ENCODE results near the gene CTXN1.
A peak's percentile ranks its signal among the peaks of the same experiment; 100 is the strongest.
"Not testable (repeated sequence)": the region's sequence is repeated elsewhere in the genome, so short reads cannot be mapped to it uniquely, and the experiment has no call there.

The CTXN1 gene

GRCh38 chr19:7930765-7931164 lies 4.8 kb upstream of the CTXN1 start:
- TF ChIP-seq ZNF544 (tag by site-specific recombination; IDR thresholded peaks at IDR 0.05) (no peak), KLF8 (tag by site-specific recombination; IDR thresholded peaks at IDR 0.05) (no peak), ZNF324 (tag by site-specific recombination; IDR thresholded peaks at IDR 0.05) (no peak), ZNF548 (tag by site-specific recombination; IDR thresholded peaks at IDR 0.05) (no peak), ZNF132 (tag by site-specific recombination; IDR thresholded peaks at IDR 0.05; ENCODE audit: borderline replicate concordance) (no peak), ZNF664 (tag by site-specific recombination; IDR thresholded peaks at IDR 0.05) (no peak), FEZF1 (tag by site-specific recombination; IDR thresholded peaks at IDR 0.05) (no peak), SCRT2 (tag by site-specific recombination; IDR thresholded peaks at IDR 0.05) (no peak), ZNF112 (tag by site-specific recombination; IDR thresholded peaks at IDR 0.05) (no peak), ZNF350 (tag by site-specific recombination; IDR thresholded peaks at IDR 0.05) (no peak), ELK4 (IDR thresholded peaks at IDR 0.05; ENCODE audit: borderline replicate concordance, low read depth, low read length) (no peak), ZNF48 (tag by site-specific recombination; IDR thresholded peaks at IDR 0.05) (no peak), GLIS2 (tag by site-specific recombination; IDR thresholded peaks at IDR 0.05) (no peak), ZEB2 (tag by site-specific recombination; IDR thresholded peaks at IDR 0.05) (no peak), ZNF280D (tag by site-specific recombination; IDR thresholded peaks at IDR 0.05) (no peak), ZNF610 (tag by site-specific recombination; IDR thresholded peaks at IDR 0.05; ENCODE audit: borderline replicate concordance) (no peak), ZNF76 (tag by site-specific recombination; IDR thresholded peaks at IDR 0.05; ENCODE audit: borderline replicate concordance, low read depth) (no peak)
- TF ChIP-seq, protein P1, sequence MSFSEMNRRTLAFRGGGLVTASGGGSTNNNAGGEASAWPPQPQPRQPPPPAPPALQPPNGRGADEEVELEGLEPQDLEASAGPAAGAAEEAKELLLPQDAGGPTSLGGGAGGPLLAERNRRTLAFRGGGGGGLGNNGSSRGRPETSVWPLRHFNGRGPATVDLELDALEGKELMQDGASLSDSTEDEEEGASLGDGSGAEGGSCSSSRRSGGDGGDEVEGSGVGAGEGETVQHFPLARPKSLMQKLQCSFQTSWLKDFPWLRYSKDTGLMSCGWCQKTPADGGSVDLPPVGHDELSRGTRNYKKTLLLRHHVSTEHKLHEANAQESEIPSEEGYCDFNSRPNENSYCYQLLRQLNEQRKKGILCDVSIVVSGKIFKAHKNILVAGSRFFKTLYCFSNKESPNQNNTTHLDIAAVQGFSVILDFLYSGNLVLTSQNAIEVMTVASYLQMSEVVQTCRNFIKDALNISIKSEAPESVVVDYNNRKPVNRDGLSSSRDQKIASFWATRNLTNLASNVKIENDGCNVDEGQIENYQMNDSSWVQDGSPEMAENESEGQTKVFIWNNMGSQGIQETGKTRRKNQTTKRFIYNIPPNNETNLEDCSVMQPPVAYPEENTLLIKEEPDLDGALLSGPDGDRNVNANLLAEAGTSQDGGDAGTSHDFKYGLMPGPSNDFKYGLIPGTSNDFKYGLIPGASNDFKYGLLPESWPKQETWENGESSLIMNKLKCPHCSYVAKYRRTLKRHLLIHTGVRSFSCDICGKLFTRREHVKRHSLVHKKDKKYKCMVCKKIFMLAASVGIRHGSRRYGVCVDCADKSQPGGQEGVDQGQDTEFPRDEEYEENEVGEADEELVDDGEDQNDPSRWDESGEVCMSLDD (tag by site-specific recombination; IDR thresholded peaks at IDR 0.05), result no peak
- H3K4me3 ChIP-seq (ENCODE audit: low read depth, low read length), result no peak overlapping the region
- H3K36me3 ChIP-seq (ENCODE audit: control insufficient read depth in 2 of 2, insufficient read depth in 1 of 2, low read length in 2 of 2), result peaks cover 6 to 66% of the 10 kb centered on the region in 2 experiments; a peak in 2 of 3 replicates
- no peak overlapping the region for H3K27ac ChIP-seq (ENCODE audit: extremely low read depth, low read depth, low read length)
- ChIA-PET POLR2A (interaction anchor here (0.6 to 5.8 kb wide), 6 partner anchors 9 to 62 kb away, joined by 3 to 60 read pairs (median 6); partner anchors contain the start of genes SNAPC2 and TIMM44), CTCF (interaction anchor here (0.9 to 3.5 kb wide), 3 partner anchors 9 to 13 kb away, joined by 3 to 25 read pairs (median 3); partner anchors contain the start of gene TIMM44)
- peaks cover 17% of the 10 kb centered on the region for H3K4me1 ChIP-seq (ENCODE audit: control insufficient read depth, insufficient read depth, low read length)
- H3K9me3 ChIP-seq (ENCODE audit: control insufficient read depth, insufficient read depth, low read depth, low read length), result no peaks in the 10 kb centered on the region

DNA sequence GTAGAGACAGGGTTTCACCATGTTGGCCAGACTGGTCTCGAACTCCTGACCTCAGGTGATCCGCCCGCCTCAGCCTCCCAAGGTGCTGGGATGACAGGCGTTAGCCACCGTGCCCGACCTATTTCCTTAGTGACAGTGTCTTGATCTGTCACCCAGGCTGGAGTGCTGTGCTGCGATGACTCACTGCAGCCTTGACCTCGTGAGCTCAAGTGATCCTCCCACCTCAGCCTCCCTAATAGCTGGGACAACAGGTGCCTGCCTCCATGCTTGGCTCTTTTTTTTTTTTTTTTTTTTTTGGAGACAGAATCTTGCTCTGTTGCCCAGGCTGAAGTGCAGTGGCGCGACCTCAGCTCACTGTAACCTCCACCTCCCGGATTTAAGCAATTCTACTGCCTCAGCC lies 4.1 kb upstream of the CTXN1 start:
- H3K36me3 ChIP-seq (ENCODE audit: control insufficient read depth in 2 of 2, insufficient read depth in 1 of 2, low read length in 2 of 2), result peaks cover 6 to 59% of the 10 kb centered on the region in 2 experiments; a peak in 2 of 3 replicates
- ChIA-PET POLR2A (interaction anchor here (0.7 to 5.8 kb wide), 6 partner anchors 10 to 325 kb away, joined by 3 to 60 read pairs (median 6); partner anchors contain the start of genes SNAPC2 and TIMM44), CTCF (interaction anchor here (0.9 to 3.5 kb wide), 5 partner anchors 10 to 130 kb away, joined by 3 to 25 read pairs (median 3); partner anchors contain the start of gene TIMM44)
- not testable (repeated sequence) for H3K4me3 ChIP-seq (ENCODE audit: low read depth, low read length); H3K27ac ChIP-seq (ENCODE audit: extremely low read depth, low read depth, low read length); H3K9me3 ChIP-seq (ENCODE audit: control insufficient read depth, insufficient read depth, low read depth, low read length)
- peaks cover 17% of the 10 kb centered on the region for H3K4me1 ChIP-seq (ENCODE audit: control insufficient read depth, insufficient read depth, low read length)
- TF ChIP-seq GLIS1 (tag by site-specific recombination; IDR thresholded peaks at IDR 0.05), result peak; percentile 19; the same call in 1 of the 2 replicates
- TF ChIP-seq ZFP37 (tag by site-specific recombination; IDR thresholded peaks at IDR 0.05), result 0 out of 2 replicates have a peak, but pooled peaks have one; percentile 46
- TF ChIP-seq SCRT1 (tag by site-specific recombination; IDR thresholded peaks at IDR 0.05; ENCODE audit: borderline replicate concordance), result peak; percentile 96
- 0 out of 2 replicates have a peak, but pooled peaks have one; percentile 13 for TF ChIP-seq ZBTB21 (tag by site-specific recombination; IDR thresholded peaks at IDR 0.05)
- TF ChIP-seq ZNF2 (tag by site-specific recombination; IDR thresholded peaks at IDR 0.05), result peak; percentile 37; the same call in 1 of the 2 replicates
- TF ChIP-seq ZBTB17 (tag by site-specific recombination; IDR thresholded peaks at IDR 0.05), result 0 out of 2 replicates have a peak, but pooled peaks have one; percentile 16
- 0 out of 2 replicates have a peak, but pooled peaks have one; percentile 43 for TF ChIP-seq ZNF280D (tag by site-specific recombination; IDR thresholded peaks at IDR 0.05)
